ENCODE data around the gene RNF166.

Gene RNF166

GRCh38 chr16:88692861-88693260 is 13.3 kb downstream of the RNF166 start:
- DNase-seq (ENCODE audit: low read depth): no peak

DNA sequence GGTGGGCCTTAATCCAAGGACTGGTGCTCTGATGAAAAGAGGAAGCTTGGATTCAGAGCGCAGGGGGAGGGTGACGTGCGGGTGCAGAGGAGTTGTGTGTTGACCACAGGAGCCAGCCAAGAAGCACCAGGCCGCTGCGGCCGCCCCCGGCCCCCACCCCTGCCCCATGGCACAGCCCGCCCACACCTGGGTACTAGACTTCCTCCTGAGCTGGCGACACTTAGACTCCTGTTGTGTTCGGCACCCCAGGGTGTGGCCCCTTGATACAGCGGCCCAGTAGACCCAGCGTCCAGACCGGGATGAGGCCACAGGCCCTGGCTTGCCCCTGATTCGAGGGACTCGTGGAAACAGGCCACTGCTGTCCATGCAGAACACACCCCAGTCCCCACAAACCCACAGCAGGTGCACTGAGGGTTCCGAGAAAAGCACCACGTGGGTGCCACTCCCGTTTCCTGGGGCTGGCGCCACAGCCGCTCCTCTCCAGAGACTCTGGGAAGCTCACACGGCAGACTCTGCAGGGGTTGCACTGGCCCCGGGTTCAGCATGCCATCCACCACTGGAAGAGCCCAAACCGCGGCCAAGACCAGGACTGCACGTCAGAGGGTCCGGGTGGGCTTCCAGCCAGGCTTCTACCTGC is 14.2 kb downstream of the RNF166 start:
- DNase-seq (ENCODE audit: low read depth): no peak

- DNase-seq (ENCODE audit: low read depth): no peak
Measured at GRCh38 chr16:88691129-88691813, 14.9 kb downstream of the RNF166 start.

GRCh38 chr16:88690341-88691128 is 15.7 kb downstream of the RNF166 start:
- DNase-seq (ENCODE audit: low read depth): no peak

- no peak for DNase-seq (ENCODE audit: low read depth)
Measured at GRCh38 chr16:88688013-88688778, 18.0 kb downstream of the RNF166 start.

GRCh38 chr16:88687676-88688012 is 18.6 kb downstream of the RNF166 start:
- no peak for DNase-seq (ENCODE audit: low read depth)

- no peak for DNase-seq (ENCODE audit: low read depth)
Measured at GRCh38 chr16:88687254-88687576, 19.0 kb downstream of the RNF166 start.

DNA sequence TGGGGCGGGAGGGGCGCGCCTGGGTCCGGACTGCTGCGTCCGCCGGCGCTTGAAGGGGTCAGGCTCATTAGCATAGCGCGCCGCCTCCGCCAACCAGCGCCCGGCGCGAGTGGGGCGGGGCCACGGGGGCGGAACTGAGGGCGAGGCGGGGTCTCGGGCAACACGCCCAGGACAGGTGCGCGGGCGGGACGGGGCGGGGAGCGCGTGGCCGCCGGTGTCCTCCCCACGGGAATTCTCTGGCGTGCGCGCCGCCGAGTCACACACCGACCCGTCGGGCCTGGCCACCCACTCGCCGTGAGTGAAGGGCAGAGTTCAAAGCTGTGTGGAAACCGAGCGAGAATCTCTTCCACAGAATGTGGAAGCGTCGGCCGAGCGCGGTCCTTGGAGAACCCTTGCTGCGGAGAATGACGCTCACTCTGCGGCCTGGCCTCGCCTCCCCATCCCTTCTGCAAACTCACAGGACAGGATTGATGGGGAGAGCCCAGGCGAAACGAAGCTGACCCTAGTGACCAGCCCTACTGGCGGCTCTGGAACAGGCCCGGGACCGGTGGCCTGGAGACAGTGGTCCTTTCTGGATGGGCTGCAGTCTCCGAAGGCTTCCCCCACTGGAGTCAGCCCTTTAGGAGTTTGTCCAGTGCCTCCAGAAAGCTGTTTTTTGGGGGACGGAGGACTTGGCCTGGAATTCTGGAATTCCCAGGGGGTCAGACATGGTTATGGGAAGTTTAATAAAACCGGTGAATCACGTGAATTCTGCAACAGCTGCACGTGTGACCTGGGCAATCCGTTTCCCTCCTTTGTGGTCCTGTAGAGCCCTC is 19.6 kb downstream of the RNF166 start, which contains the start of gene SNAI3:
Gene SNAI3, minus strand, starts transcription at position 69 of the 815 bp plus-strand sequence. CDS start 101 bp downstream, outside the sequence.
- DNase-seq (ENCODE audit: low read depth): peak; percentile 75

- no peak for DNase-seq (ENCODE audit: low read depth)
Measured at GRCh38 chr16:88686062-88686438, 20.2 kb downstream of the RNF166 start.

GRCh38 chr16:88685156-88686061 is 20.8 kb downstream of the RNF166 start:
- peak; percentile 63 for DNase-seq (ENCODE audit: low read depth)

GRCh38 chr16:88684569-88685155 is 21.5 kb downstream of the RNF166 start:
- no peak for DNase-seq (ENCODE audit: low read depth)

- DNase-seq (ENCODE audit: low read depth): no peak
Measured at GRCh38 chr16:88681709-88682451, 24.3 kb downstream of the RNF166 start.

GRCh38 chr16:88681084-88681680 is 25.0 kb downstream of the RNF166 start:
- DNase-seq (ENCODE audit: low read depth): no peak

- DNase-seq (ENCODE audit: low read depth): no peak
Measured at GRCh38 chr16:88680554-88681083, 25.6 kb downstream of the RNF166 start.

DNA sequence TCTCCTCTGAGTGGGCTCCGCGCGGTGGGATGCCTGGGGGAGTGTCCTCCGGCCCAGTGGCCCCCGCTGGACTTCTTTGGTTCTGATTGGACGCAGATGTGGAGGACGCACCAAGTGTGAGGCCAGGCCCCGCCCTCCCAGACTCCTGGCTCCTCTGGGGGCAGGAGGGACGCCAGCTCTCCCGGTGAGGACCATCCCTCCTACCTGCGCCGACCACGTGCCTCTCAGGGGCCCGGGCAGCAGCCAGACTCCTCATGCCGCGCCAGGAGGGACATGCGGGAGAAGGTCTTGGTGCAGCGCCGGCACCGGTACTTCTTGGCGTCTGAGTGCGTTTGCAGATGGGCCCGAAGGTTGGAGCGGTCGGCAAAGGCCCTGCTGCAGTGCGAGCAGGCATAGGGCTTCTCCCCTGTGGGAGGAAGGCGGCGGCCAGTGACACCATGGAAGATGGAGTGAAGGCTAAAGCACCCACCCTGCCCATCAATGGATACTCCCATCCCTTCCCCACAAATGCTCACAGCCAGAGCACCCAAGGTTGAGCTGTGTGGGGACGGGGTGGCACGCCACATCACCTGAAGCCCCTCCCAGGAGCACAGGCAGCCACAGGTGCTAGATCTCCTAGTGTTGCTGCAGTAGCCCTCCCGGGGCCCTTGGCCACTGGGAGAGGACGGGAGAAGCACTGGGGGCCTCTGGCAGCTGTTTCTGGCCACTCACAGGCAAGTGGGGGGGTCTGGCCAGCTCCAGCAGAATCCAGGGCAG is 27.8 kb downstream of the RNF166 start:
- no peak for DNase-seq (ENCODE audit: low read depth)

DNA sequence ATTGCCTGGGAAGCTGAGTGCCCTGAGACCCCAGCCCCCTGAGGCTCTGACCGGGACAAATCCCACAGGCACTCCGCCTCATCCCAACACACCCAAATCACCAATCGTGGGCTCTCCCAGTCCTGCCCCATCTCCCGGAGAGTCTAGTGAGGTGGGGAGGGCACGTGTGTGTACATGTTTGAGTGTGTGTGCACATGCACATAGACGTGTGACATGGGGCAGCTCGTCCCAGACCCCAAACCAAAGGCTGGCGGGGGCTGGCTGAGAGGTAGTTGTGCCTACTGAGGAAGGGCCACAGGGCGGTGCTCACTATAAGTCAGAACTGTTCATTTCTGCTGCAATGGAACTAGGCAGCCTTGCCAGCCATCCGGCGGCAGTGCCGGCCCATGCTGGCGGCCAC is 28.5 kb downstream of the RNF166 start:
- no peak for DNase-seq (ENCODE audit: low read depth)

DNA sequence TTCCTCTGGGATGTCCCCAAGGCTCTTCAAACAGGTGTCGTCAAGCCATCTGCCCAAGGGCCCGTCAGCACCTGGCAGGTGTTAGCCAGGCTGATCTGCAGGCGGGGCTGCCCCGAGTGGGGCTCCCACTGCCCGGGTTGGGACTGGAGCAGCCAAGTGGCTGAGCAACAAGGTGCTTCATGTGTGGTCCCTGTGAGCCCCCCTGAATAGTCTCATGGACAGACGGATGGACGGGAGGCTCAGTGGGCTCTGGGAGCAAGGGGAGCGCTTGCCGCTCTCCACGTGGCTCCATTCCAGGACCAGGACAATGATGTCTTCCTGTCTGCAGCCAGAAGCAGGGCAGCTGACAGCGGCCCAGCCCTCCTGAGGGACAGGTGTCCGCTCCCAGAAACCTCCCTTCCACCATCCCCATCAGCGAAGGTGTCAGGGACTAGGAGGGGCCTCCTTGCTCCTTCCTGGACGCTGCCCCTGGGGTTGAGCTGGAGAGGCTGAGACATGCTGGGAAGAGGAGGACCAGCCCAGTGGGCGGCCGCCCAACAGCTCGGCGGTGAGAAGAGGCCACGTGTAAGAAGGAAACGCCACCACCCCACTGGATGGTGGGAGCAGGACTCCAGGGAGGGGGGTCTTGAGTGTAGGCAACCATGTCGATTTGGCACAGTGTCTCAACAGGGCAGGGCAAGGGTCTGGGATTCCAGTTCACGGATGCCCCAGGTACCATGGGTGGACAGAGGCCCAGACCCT is 29.5 kb downstream of the RNF166 start:
- DNase-seq (ENCODE audit: low read depth): no peak
